Natural killer cell (primary cell): ENCODE results near the gene RAPGEF3. TPM values are rescaled to one million over a fixed set of nuclear protein-coding genes. Genes with fewer than 3 reads are reported as not detected.

Experiments
- ATAC-seq, 3 donors: fragments of 150-1000 bp in 2 of 3; fragments of 200-7000 bp in 1 of 3; cut with Tn5 transposase; 1 replicate in 1 of 3; 2 replicates in 2 of 3; pipeline ENCODE4 v1.10.0; 2021; ENCODE audit warnings: mild to moderate bottlenecking in 2 of 3, moderate library complexity in 2 of 3
- DNase-seq, 2 donors: peaks; one replicate each; pipeline versions ENCODE4 v3.0.0 to v3.0.0-alpha.2; 2013 to 2021; ENCODE audit warnings: mixed read lengths in 1 of 2
- H3K27ac ChIP-seq: one replicate; pipeline ENCODE4 v1.5.1; 2013; ENCODE audit warnings: mild to moderate bottlenecking, low read length
- H3K27me3 ChIP-seq: one replicate; pipeline ENCODE4 v1.6.1; 2013; ENCODE audit warnings: low read length; ENCODE audit not compliant: control insufficient read depth, insufficient read depth
- H3K36me3 ChIP-seq: one replicate; pipeline ENCODE4 v1.6.1; 2013; ENCODE audit warnings: low read length; ENCODE audit not compliant: control insufficient read depth, insufficient read depth
- H3K4me1 ChIP-seq: one replicate; pipeline ENCODE4 v1.6.1; 2013; ENCODE audit warnings: low read length; ENCODE audit not compliant: control insufficient read depth, insufficient read depth
- H3K4me3 ChIP-seq: one replicate; pipeline ENCODE4 v1.5.1; 2013; ENCODE audit warnings: low read length
- H3K9me3 ChIP-seq: one replicate; pipeline ENCODE4 v1.6.1; 2013; ENCODE audit warnings: low read length; ENCODE audit not compliant: control insufficient read depth, insufficient read depth
- H3K27ac Mint-ChIP-seq, 2 donors: one replicate each; pipeline ENCODE4 v1.8.0; 2022; ENCODE audit warnings: mild to moderate bottlenecking in 2 of 2, mixed read lengths in 2 of 2, moderate library complexity in 1 of 2
- H3K27me3 Mint-ChIP-seq, 2 donors: one replicate each; pipeline ENCODE4 v1.8.0; 2022; ENCODE audit warnings: low read depth in 2 of 2, mixed read lengths in 2 of 2
- H3K36me3 Mint-ChIP-seq: one replicate; pipeline ENCODE4 v1.8.0; 2022; ENCODE audit warnings: mixed read lengths
- H3K4me1 Mint-ChIP-seq, 2 donors: one replicate each; pipeline ENCODE4 v1.8.0; 2022; ENCODE audit warnings: mixed read lengths in 2 of 2
- H3K4me3 Mint-ChIP-seq: one replicate; pipeline ENCODE4 v1.8.0; 2022; ENCODE audit warnings: mild to moderate bottlenecking, moderate library complexity, mixed read lengths
- H3K9me3 Mint-ChIP-seq, 2 donors: one replicate each; pipeline ENCODE4 v1.8.0; 2022; ENCODE audit warnings: mixed read lengths in 2 of 2
- WGBS: methylation state at CpG from one replicate; pipeline ENCODE4 v1.1.7; 2013; ENCODE audit warnings: missing lambda C conversion rate; ENCODE audit not compliant: insufficient coverage; 5-methylcytosine and 5-hydroxymethylcytosine counted together
- intact Hi-C: fragments of 100-400 bp; cut with micrococcal nuclease; formaldehyde crosslinking; loops from one replicate; pipeline ENCODE4 v1.14.2; 2022
- total RNA-seq, 4 donors: library from RNA; stranded (reverse); fragments of 120-200 nt in 1 of 4; gene quantifications; one replicate each; pipeline versions ENCODE4 v1.2.3 to v1.2.4, GENCODE V29; 2013 to 2022
- TF ChIP-seq, protein P1 (sequence below): fragments of 200-600 bp; IDR thresholded peaks from one replicate; pipeline ENCODE4 v1.8.0; 2022; ENCODE audit warnings: antibody characterized with exemption

Gene RAPGEF3
- total RNA-seq, 3 donors from 2014 or later (not counting 1 experiment from before 2014, with no cell fraction given): 0.23 to 0.73 (median 0.49) TPM

DNA sequence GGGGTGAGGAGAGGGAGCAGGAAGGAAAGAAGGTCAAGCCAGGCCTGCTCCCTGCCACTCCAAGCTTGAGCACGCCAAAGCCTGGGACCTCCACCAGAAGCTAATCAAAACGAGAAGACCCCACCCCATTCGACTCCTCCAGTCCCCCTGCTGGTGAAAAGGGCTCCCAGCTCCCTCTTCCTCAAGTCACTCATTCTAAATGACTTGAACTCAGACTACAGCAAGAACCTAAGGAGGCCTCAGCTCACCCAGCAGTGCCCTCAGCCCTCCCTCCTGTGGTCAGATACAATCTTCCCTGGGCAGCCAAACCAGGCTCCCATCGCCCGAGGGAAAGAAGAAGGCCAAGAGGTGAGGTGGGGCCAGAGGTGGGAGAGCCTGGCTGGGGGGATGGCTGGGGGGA, 43.6 kb upstream of the RAPGEF3 start:
- intact Hi-C loops: no loop called here
- peak overlapping the region; percentile 72 for H3K4me3 Mint-ChIP-seq
- 30% methylated on average over 5 of the region's 5 CpGs for WGBS

DNA sequence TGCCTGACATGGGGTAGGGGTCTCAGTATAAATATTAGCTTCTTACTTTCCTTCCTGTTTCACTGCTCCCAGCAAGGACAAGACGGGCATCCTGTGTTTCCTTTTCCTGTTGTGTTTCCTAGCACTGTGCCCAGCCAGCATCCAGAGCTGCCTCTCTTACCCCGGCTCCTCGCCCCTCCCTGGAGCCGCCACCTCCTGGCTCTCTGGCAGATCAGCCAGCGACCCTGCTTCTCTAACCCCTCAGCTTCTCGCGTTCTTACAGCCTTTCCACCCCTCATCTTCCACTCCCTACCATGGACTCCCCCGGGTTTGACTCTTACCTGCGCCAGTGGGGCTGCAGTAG, 43.2 kb upstream of the RAPGEF3 start:
- Mint-ChIP-seq H3K4me3 (peak overlapping the region; percentile 72), H3K36me3 (no peaks in the 10 kb centered on the region), H3K9me3 (no peaks in the 10 kb centered on the region), H3K4me1 (peaks cover 66 to 82% of the 10 kb centered on the region in 2 donors), H3K27ac (peak overlapping the region; percentile 91 to 92), H3K27me3 (no peaks in the 10 kb centered on the region)
- no peak overlapping the region for H3K27ac ChIP-seq
- H3K36me3 ChIP-seq: peaks cover 28% of the 10 kb centered on the region
- no peak for DNase-seq
- no peak for ATAC-seq
- H3K4me1 ChIP-seq: peaks cover 87% of the 10 kb centered on the region
- no peaks in the 10 kb centered on the region for H3K27me3 ChIP-seq
- WGBS: 62% methylated on average over 8 of the region's 9 CpGs
- no peaks in the 10 kb centered on the region for H3K9me3 ChIP-seq
- intact Hi-C loops: no loop called here
- TF ChIP-seq, protein P1, sequence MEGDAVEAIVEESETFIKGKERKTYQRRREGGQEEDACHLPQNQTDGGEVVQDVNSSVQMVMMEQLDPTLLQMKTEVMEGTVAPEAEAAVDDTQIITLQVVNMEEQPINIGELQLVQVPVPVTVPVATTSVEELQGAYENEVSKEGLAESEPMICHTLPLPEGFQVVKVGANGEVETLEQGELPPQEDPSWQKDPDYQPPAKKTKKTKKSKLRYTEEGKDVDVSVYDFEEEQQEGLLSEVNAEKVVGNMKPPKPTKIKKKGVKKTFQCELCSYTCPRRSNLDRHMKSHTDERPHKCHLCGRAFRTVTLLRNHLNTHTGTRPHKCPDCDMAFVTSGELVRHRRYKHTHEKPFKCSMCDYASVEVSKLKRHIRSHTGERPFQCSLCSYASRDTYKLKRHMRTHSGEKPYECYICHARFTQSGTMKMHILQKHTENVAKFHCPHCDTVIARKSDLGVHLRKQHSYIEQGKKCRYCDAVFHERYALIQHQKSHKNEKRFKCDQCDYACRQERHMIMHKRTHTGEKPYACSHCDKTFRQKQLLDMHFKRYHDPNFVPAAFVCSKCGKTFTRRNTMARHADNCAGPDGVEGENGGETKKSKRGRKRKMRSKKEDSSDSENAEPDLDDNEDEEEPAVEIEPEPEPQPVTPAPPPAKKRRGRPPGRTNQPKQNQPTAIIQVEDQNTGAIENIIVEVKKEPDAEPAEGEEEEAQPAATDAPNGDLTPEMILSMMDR: no peak
- H3K4me3 ChIP-seq: no peak overlapping the region

More for the DNA sequence above, 43.6 kb upstream of the RAPGEF3 start:
- peaks cover 91% of the 10 kb centered on the region for H3K4me1 ChIP-seq
- H3K9me3 ChIP-seq: no peaks in the 10 kb centered on the region
- TF ChIP-seq, protein P1: peak; percentile 24
- peak in 1 of 2 donors; percentile 51 for DNase-seq
- no peaks in the 10 kb centered on the region for H3K27me3 ChIP-seq
- peaks cover 71 to 87% of the 10 kb centered on the region in 2 donors for H3K4me1 Mint-ChIP-seq
- peaks cover 24% of the 10 kb centered on the region for H3K36me3 ChIP-seq
- peak overlapping the region; percentile 91 to 92 for H3K27ac Mint-ChIP-seq
- no peak overlapping the region for H3K4me3 ChIP-seq
- ATAC-seq: peak in 2 of 3 donors; percentile 22 to 42
- H3K27ac ChIP-seq: no peak overlapping the region
- H3K9me3 Mint-ChIP-seq: no peaks in the 10 kb centered on the region
- no peaks in the 10 kb centered on the region for H3K36me3 Mint-ChIP-seq
- no peaks in the 10 kb centered on the region for H3K27me3 Mint-ChIP-seq

GRCh38 chr12:47801170-47801903, 42.7 kb upstream of the RAPGEF3 start:
- H3K9me3 ChIP-seq: no peaks in the 10 kb centered on the region
- no peaks in the 10 kb centered on the region for H3K36me3 Mint-ChIP-seq
- peaks cover 32% of the 10 kb centered on the region for H3K36me3 ChIP-seq
- H3K27ac Mint-ChIP-seq: peak overlapping the region; percentile 91 to 92
- TF ChIP-seq, protein P1: no peak
- no peaks in the 10 kb centered on the region for H3K9me3 Mint-ChIP-seq
- H3K27me3 ChIP-seq: no peaks in the 10 kb centered on the region
- H3K4me1 ChIP-seq: peaks cover 81% of the 10 kb centered on the region
- no peak overlapping the region for H3K27ac ChIP-seq
- ATAC-seq (peak in 2 of 3 donors; percentile 46 to 59), DNase-seq (peak in 1 of 2 donors; percentile 17)
- 46% methylated on average over 7 of the region's 7 CpGs for WGBS
- H3K4me3 Mint-ChIP-seq: peak overlapping the region; percentile 72
- intact Hi-C loops: no loop called here
- H3K4me1 Mint-ChIP-seq: peaks cover 66 to 78% of the 10 kb centered on the region in 2 donors
- H3K27me3 Mint-ChIP-seq: no peaks in the 10 kb centered on the region
- no peak overlapping the region for H3K4me3 ChIP-seq
